HepG2 (cell line): ENCODE data around the gene CYP2S1. TPM values are rescaled to one million over a fixed set of nuclear protein-coding genes. Genes with fewer than 3 reads are reported as not detected.
A peak's percentile ranks its signal among the peaks of the same experiment; 100 is the strongest.

Experiments
- ATAC-seq: fragments of 200-7000 bp; cut with Tn5 transposase; 3 replicates; pipeline ENCODE4 v1.9.1; 2020; ENCODE audit warnings: mild to moderate bottlenecking, moderate library complexity
- Bru-seq: library from RNA; stranded (reverse); fragments of 400-500 nt; gene quantifications from one replicate; lab custom pipeline; 2021; lab: Mats Ljungman, UMichigan
- BruChase-seq, 2 experiments: library from RNA; stranded (reverse); fragments of 400-500 nt; gene quantifications; one replicate each; lab custom pipeline; 2021; lab: Mats Ljungman, UMichigan
- BruUV-seq: library from RNA; stranded (reverse); fragments of 400-500 nt; replicated peaks from 2 replicates; lab custom pipeline; 2021; lab: Mats Ljungman, UMichigan
- CTCF ChIA-PET: fragments of 300-600 bp; formaldehyde crosslinking; extraction: SDS; loops from one replicate; lab custom pipeline; 2021; ENCODE audit warnings: low total read pairs, inconsistent platforms, low intra/inter-chr PET ratio; lab: Yijun Ruan, JAX
- POLR2A ChIA-PET: fragments of 350-600 bp; sonication (Branson Sonifier 250); formaldehyde crosslinking; loops from one replicate; lab custom pipeline; 2020; ENCODE audit warnings: antibody characterized with exemption, inconsistent platforms; lab: Yijun Ruan, JAX
- DNase-seq: peaks from one replicate; pipeline ENCODE4 v3.0.0-alpha.2; 2015; ENCODE audit warnings: low spot score
- FAIRE-seq: peaks from 3 replicates; lab custom pipeline; 2011; peaks lifted over from hg19 to GRCh38; lab: Jason Lieb, UNC
- H2AFZ ChIP-seq: one replicate; pipeline ENCODE4 v1.6.1; 2011; ENCODE audit warnings: low read length, inconsistent platforms
- H3K27ac ChIP-seq: fragments of 300-600 bp; 3 replicates; pipeline ENCODE4 v1.8.0; 2011; ENCODE audit warnings: mixed run types, mild to moderate bottlenecking, mixed read lengths, low read length, inconsistent platforms; ENCODE audit not compliant: insufficient read depth; ENCODE audit errors: extremely low read length
- H3K27me3 ChIP-seq, 2 experiments: fragments of 200-600 bp in 1 of 2; 2 replicates in 1 of 2; 3 replicates in 1 of 2; pipeline versions ENCODE4 v1.6.0 to v1.8.0; 2011; ENCODE audit warnings: low read length in 2 of 2, mild to moderate bottlenecking in 2 of 2, moderate library complexity in 2 of 2, inconsistent platforms in 1 of 2; ENCODE audit not compliant: insufficient read depth in 2 of 2, control insufficient read depth in 1 of 2
- H3K36me3 ChIP-seq, 2 experiments: fragments of 200-600 bp in 1 of 2; replicated peaks in 1 of 2; 2 replicates in 1 of 2; 3 replicates in 1 of 2; pipeline versions ENCODE4 v1.5.1 to v1.8.0; 2011; ENCODE audit warnings: low read length in 2 of 2, inconsistent platforms in 1 of 2; ENCODE audit not compliant: insufficient read depth in 2 of 2, control insufficient read depth in 1 of 2
- H3K4me1 ChIP-seq: 2 replicates; pipeline ENCODE4 v1.5.1; 2012; ENCODE audit warnings: low read length, inconsistent platforms; ENCODE audit not compliant: insufficient read depth
- H3K4me2 ChIP-seq: 2 replicates; pipeline ENCODE4 v1.6.0; 2011; ENCODE audit warnings: low read depth, low read length, inconsistent platforms
- H3K4me3 ChIP-seq, 3 experiments: fragments of 200-600 bp in 1 of 3; sonication (generic), shearing (Covaris generic) in 1 of 3; replicated peaks in 1 of 3; 2 replicates each; pipeline ENCODE4 v1.5.1; 2011 to 2016; ENCODE audit warnings: low read length in 3 of 3, inconsistent platforms in 2 of 3, low read depth in 2 of 3, mild to moderate bottlenecking in 2 of 3, control low read depth in 1 of 3, mixed read lengths in 1 of 3; ENCODE audit not compliant: insufficient read depth in 1 of 3
- H3K79me2 ChIP-seq: one replicate; pipeline ENCODE4 v1.6.1; 2011; ENCODE audit warnings: low read length, inconsistent platforms; ENCODE audit not compliant: insufficient read depth
- H3K9ac ChIP-seq: 2 replicates; pipeline ENCODE4 v1.6.0; 2011; ENCODE audit warnings: mild to moderate bottlenecking, low read depth, low read length, inconsistent platforms; ENCODE audit not compliant: insufficient read depth
- H3K9me3 ChIP-seq: 2 replicates; pipeline ENCODE4 v1.5.1; 2012; ENCODE audit warnings: mild to moderate bottlenecking, low read length
- H4K20me1 ChIP-seq: 2 replicates; pipeline ENCODE4 v1.6.0; 2011; ENCODE audit warnings: inconsistent platforms, mild to moderate bottlenecking, low read length, moderate library complexity; ENCODE audit not compliant: insufficient read depth
- ARID2 ChIP-seq: sonication (generic); formaldehyde crosslinking; IDR thresholded peaks from 2 replicates; pipeline ENCODE4 v1.8.1; 2022; ENCODE audit warnings: mild to moderate bottlenecking, missing genetic modification reagents, borderline replicate concordance
- BCL6 ChIP-seq: IDR thresholded peaks from 2 replicates; pipeline ENCODE4 v1.6.1; 2016; ENCODE audit warnings: missing genetic modification reagents, missing compliant biosample characterization
- HOMEZ ChIP-seq: IDR thresholded peaks from 2 replicates; pipeline ENCODE4 v1.6.1; 2016; ENCODE audit warnings: low read depth
- SAP130 ChIP-seq: IDR thresholded peaks from 2 replicates; pipeline ENCODE4 v1.6.1; 2016; ENCODE audit warnings: low read depth
- SP5 ChIP-seq: IDR thresholded peaks from 2 replicates; pipeline ENCODE4 v1.6.1; 2016; ENCODE audit warnings: low read depth, borderline replicate concordance
- ZGPAT ChIP-seq: IDR thresholded peaks from 2 replicates; pipeline ENCODE4 v1.6.1; 2016; ENCODE audit warnings: mild to moderate bottlenecking
- ZNF687 ChIP-seq: sonication (generic); formaldehyde crosslinking; IDR thresholded peaks from 2 replicates; pipeline ENCODE4 v1.5.1; 2020; ENCODE audit warnings: mild to moderate bottlenecking, missing genetic modification reagents, moderate library complexity
- WGBS: methylation state at CpG from one replicate; pipeline ENCODE4 v1.1.6; 2017; ENCODE audit warnings: low lambda C conversion rate; 5-methylcytosine and 5-hydroxymethylcytosine counted together
- in situ Hi-C: cut with HindIII; loops from 2 replicates; pipeline ENCODE4 v1.10.0; 2017; ENCODE audit warnings: low pct_unique_long_range_greater_than_20kb; ENCODE audit not compliant: extremely low pct_ligation_motif_present
- intact Hi-C: fragments of 100-400 bp; cut with micrococcal nuclease; formaldehyde crosslinking; loops from one replicate; pipeline ENCODE4 v1.10.0; 2022; ENCODE audit not compliant: unreplicated experiment
- long read RNA-seq, 2 experiments: library from RNA in 1 of 2; library from polyadenylated mRNA in 1 of 2; stranded (forward) in 1 of 2; unstranded in 1 of 2; transcript quantifications; one replicate each; pipeline ENCODE4 v2.0.0, GENCODE V29; 2019 to 2022
- polyA minus RNA-seq, 3 experiments: library from RNA; depleted of rRNA, polyadenylated mRNA; stranded (reverse); fragments of >200 nt; gene quantifications; 2 replicates each; pipeline ENCODE4 v1.2.3, GENCODE V29; 2011; ENCODE audit warnings: low replicate concordance in 1 of 3
- polyA plus RNA-seq, 8 experiments: library from polyadenylated mRNA; depleted of rRNA in 3 of 8; stranded (reverse) in 7 of 8; unstranded in 1 of 8; fragments of >200 nt; fragmentation: Illumina TruSeq in 4 of 8; extraction: Trizol in 4 of 8; gene quantifications; 2 replicates each; pipeline versions ENCODE4 v1.2.1 to v1.2.3, GENCODE V29; 2011 to 2016; ENCODE audit warnings: low read depth in 4 of 8, missing spikeins in 1 of 8, mixed read lengths in 1 of 8; ENCODE audit not compliant: insufficient read depth in 1 of 8
- total RNA-seq, 5 experiments: library from RNA; depleted of rRNA; stranded (reverse); fragments of >200 nt; fragmentation: Illumina TruSeq; extraction: Trizol; gene quantifications; 2 replicates each; pipeline ENCODE4 v1.2.3, GENCODE V29; 2016; ENCODE audit warnings: low read depth in 1 of 5

Gene CYP2S1, protein sequence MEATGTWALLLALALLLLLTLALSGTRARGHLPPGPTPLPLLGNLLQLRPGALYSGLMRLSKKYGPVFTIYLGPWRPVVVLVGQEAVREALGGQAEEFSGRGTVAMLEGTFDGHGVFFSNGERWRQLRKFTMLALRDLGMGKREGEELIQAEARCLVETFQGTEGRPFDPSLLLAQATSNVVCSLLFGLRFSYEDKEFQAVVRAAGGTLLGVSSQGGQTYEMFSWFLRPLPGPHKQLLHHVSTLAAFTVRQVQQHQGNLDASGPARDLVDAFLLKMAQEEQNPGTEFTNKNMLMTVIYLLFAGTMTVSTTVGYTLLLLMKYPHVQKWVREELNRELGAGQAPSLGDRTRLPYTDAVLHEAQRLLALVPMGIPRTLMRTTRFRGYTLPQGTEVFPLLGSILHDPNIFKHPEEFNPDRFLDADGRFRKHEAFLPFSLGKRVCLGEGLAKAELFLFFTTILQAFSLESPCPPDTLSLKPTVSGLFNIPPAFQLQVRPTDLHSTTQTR
- total RNA-seq (2016; rRNA removed; fragmentation: Illumina TruSeq; extraction: Trizol) (0.09 TPM in 1 of 2 replicates, not detected in the other), polyA plus RNA-seq (2011; rRNA removed) (1.8 and 2.1 TPM in 2 replicates), polyA minus RNA-seq (2011; rRNA and poly(A)+ RNA removed; ENCODE audit: low replicate concordance) (1.1 and 2.5 TPM in 2 replicates), Bru-seq, nascent RNA (percentile 23 among the genes with signal in this experiment), BruChase-seq, experiment 1, labeled RNA remaining after a 6-hour chase (percentile 32 among the genes with signal in this experiment), BruChase-seq, experiment 2, labeled RNA remaining after a 2-hour chase (percentile 24 among the genes with signal in this experiment)
- not detected in 2 replicates for total RNA-seq (2016; cell fraction: cytosol; rRNA removed; fragmentation: Illumina TruSeq; extraction: Trizol; ENCODE audit: low read depth)
- 0.07 and 0.26 TPM in 2 replicates for total RNA-seq (2016; cell fraction: insoluble cytoplasmic fraction; rRNA removed; fragmentation: Illumina TruSeq; extraction: Trizol)
- total RNA-seq (2016; cell fraction: membrane; rRNA removed; fragmentation: Illumina TruSeq; extraction: Trizol), result 0.07 and 0.15 TPM in 2 replicates
- total RNA-seq (2016; cell fraction: nucleus; rRNA removed; fragmentation: Illumina TruSeq; extraction: Trizol), result 0.28 TPM in 1 of 2 replicates, not detected in the other
- 0.87 and 1.2 TPM in 2 replicates for polyA plus RNA-seq (2011; cell fraction: cytosol; rRNA removed)
- polyA plus RNA-seq (2011; cell fraction: nucleus; rRNA removed), result 4.2 and 4.4 TPM in 2 replicates
- 4.6 and 5.8 TPM in 2 replicates for polyA plus RNA-seq (2012)
- polyA plus RNA-seq (2016; cell fraction: cytosol; fragmentation: Illumina TruSeq; extraction: Trizol; ENCODE audit: low read depth), result 0.11 and 0.12 TPM in 2 replicates
- 0.19 and 0.38 TPM in 2 replicates for polyA plus RNA-seq (2016; cell fraction: insoluble cytoplasmic fraction; fragmentation: Illumina TruSeq; extraction: Trizol; ENCODE audit: low read depth)
- 0.11 and 0.19 TPM in 2 replicates for polyA plus RNA-seq (2016; cell fraction: membrane; fragmentation: Illumina TruSeq; extraction: Trizol; ENCODE audit: low read depth)
- 0.79 and 0.81 TPM in 2 replicates for polyA plus RNA-seq (2016; cell fraction: nucleus; fragmentation: Illumina TruSeq; extraction: Trizol; ENCODE audit: insufficient read depth, low read depth)
- polyA minus RNA-seq (2011; cell fraction: cytosol; rRNA and poly(A)+ RNA removed), result 2.8 and 4.8 TPM in 2 replicates
- 1.1 and 1.3 TPM in 2 replicates for polyA minus RNA-seq (2011; cell fraction: nucleus; rRNA and poly(A)+ RNA removed)
- long read RNA-seq, experiment 1, partial matches to known transcripts, result 0 of 4 reads
- long read RNA-seq, experiment 1, other reads (novel, unspliced or antisense), result 0 of 4 reads
- long read RNA-seq, experiment 2, partial matches to known transcripts, result 5 of 11 reads
- long read RNA-seq, experiment 2, other reads (novel, unspliced or antisense), result 3 of 11 reads

- no peak for DNase-seq
- H3K4me1 ChIP-seq, result peaks cover 48% of the 10 kb centered on the region
- no peak within 1 kb of the TSS for H3K27ac ChIP-seq
- ATAC-seq, result peak; percentile 84
- intact Hi-C loops (no loop called here), in situ Hi-C loops (no loop called here)
- H3K4me3 ChIP-seq, result peak within 1 kb of the TSS; percentile 58 to 72 (median 58)
- H4K20me1 ChIP-seq, result no peaks in the 10 kb centered on the region
- FAIRE-seq, result no peak
- H3K9me3 ChIP-seq, result no peaks in the 10 kb centered on the region
- POLR2A ChIA-PET, result interaction anchor here (2.1 kb wide), 1 partner anchor 71 kb away, joined by 11 read pairs; the partner anchor contains the start of gene HNRNPUL1
- no TSS peak for BruUV-seq
- H2AFZ ChIP-seq, result no peak within 1 kb of the TSS
- H3K9ac ChIP-seq, result peak within 1 kb of the TSS; percentile 47
- CTCF ChIA-PET, result no interaction called here
- H3K27me3 ChIP-seq, result peaks cover 0 to 24% of the 10 kb centered on the region in 2 experiments; a peak in 2 of 5 replicates
- peak within 1 kb of the TSS; percentile 75 for H3K4me2 ChIP-seq
- H3K36me3 ChIP-seq, result no peaks in the 10 kb centered on the region
- under 1% methylated on average over 18 of the region's 58 CpGs for WGBS
- no peaks in the 10 kb centered on the region for H3K79me2 ChIP-seq
- peak; percentile 43 for TF ChIP-seq SAP130 (CRISPR knock-in tag)
- peak; percentile 74 for TF ChIP-seq BCL6 (CRISPR knock-in tag)
- TF ChIP-seq SP5 (CRISPR knock-in tag), result 0 out of 2 replicates have a peak, but pooled peaks have one; percentile 39
- no peak for TF ChIP-seq HOMEZ
- 0 out of 2 replicates have a peak, but pooled peaks have one; percentile 23 for TF ChIP-seq ARID2 (CRISPR knock-in tag)
- TF ChIP-seq ZNF687 (CRISPR knock-in tag), result peak; percentile 51; the same call in 1 of the 2 replicates
- TF ChIP-seq ZGPAT (CRISPR knock-in tag), result peak; percentile 49; the same call in 1 of the 2 replicates
Measured at GRCh38 chr19:41192574-41193429, at the start of gene CYP2S1. TSS of gene CYP2S1 (plus strand) at chr19:41193219. CDS start at chr19:41193265, 46 bp downstream.
